Measurements from ENCODE around the gene LBHD2.
"Not testable (repeated sequence)": the region's sequence is repeated elsewhere in the genome, so short reads cannot be mapped to it uniquely, and the experiment has no call there.

LBHD2 gene

DNA sequence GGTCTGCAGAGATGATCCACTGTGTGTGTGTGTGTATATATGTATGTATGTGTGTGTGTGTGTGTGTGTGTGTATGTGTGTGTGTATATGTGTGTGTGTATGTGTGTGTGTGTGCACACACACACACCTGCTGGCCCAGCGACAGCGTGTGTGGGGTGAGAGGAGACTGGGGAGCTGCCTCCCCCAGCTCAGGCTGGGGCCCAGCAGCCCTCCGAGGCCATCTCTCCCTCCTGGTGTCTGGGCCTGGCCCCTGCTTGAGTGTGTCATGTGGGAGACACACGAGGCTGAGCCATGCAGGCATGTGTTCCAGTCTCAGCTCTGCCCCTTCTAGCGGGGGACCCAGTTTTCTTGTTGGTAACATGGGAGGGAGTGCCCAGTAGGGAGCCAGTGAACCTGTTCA is 29.3 kb downstream of the LBHD2 start:
- Histone ChIP-seq H3K9ac (ENCODE audit: low read depth, low read length) (no peak overlapping the region), H3K4me3 (ENCODE audit: low read depth, low read length) (no peak overlapping the region), H3K4me1 (ENCODE audit: control insufficient read depth, insufficient read depth, low read length) (peaks cover 5% of the 10 kb centered on the region), H3K9me3 (ENCODE audit: control insufficient read depth, insufficient read depth, low read length) (no peaks in the 10 kb centered on the region), H3K27me3 (ENCODE audit: control insufficient read depth, insufficient read depth, low read length) (no peaks in the 10 kb centered on the region), H3K36me3 (ENCODE audit: control insufficient read depth, insufficient read depth, low read length) (no peaks in the 10 kb centered on the region)

DNA sequence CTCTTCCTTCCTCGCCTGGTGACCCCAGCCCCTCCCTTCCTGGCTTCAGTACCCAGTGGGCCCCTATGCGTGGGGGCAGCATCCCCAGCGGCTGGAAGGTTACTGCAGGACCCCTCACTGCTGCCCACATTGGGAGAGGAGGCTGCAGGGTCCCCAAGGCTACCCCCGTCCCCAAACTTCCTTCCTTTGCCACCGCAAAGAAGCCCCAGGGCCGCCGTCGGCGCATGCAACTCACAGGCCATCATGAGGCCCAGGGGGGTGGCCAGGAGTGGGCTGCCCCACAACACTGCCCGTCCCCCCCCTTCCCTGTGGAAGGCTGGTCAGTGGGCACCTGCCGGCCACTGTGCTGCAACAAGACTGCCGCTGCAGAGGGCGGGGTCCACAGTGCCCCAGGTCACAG is 29.8 kb downstream of the LBHD2 start:
- Histone ChIP-seq H3K4me1 (ENCODE audit: control insufficient read depth, insufficient read depth, low read length) (peaks cover 2% of the 10 kb centered on the region), H3K4me3 (ENCODE audit: low read depth, low read length) (no peak overlapping the region), H3K9ac (ENCODE audit: low read depth, low read length) (no peak overlapping the region), H3K36me3 (ENCODE audit: control insufficient read depth, insufficient read depth, low read length) (no peaks in the 10 kb centered on the region), H3K27me3 (ENCODE audit: control insufficient read depth, insufficient read depth, low read length) (no peaks in the 10 kb centered on the region), H3K9me3 (ENCODE audit: control insufficient read depth, insufficient read depth, low read length) (no peaks in the 10 kb centered on the region)

DNA sequence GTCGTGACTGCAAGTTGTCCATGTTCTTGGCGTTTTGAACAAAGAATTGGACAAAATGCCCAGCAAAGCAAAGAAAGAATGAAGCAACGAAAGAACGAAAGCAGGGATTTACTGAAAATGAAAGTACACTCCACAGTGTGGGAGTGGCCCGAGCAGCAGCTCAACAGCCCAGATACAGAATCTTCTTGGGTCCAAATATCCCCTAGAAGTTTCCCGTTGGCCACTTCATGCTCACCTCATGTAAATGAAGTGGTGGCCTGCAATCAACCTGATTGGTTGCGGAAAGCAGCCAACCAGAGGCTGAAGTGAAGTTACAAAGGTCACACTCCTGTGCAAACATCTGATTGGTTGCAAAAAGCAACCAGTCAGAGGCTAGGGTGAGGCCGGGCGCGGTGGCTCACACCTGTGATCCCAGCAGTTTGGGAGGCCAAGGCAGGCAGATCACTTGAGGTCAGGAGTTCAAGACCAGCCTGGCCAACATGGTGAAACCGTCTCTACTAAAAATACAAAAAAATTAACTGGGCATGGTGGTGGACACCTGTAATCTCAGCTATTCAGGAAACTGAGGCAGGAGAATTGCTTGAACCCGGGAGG is 31.2 kb downstream of the LBHD2 start:
- not testable (repeated sequence) for H3K36me3 ChIP-seq (ENCODE audit: control insufficient read depth, insufficient read depth, low read length); H3K4me3 ChIP-seq (ENCODE audit: low read depth, low read length); H3K4me1 ChIP-seq (ENCODE audit: control insufficient read depth, insufficient read depth, low read length); H3K9ac ChIP-seq (ENCODE audit: low read depth, low read length); H3K27me3 ChIP-seq (ENCODE audit: control insufficient read depth, insufficient read depth, low read length); H3K9me3 ChIP-seq (ENCODE audit: control insufficient read depth, insufficient read depth, low read length)

DNA sequence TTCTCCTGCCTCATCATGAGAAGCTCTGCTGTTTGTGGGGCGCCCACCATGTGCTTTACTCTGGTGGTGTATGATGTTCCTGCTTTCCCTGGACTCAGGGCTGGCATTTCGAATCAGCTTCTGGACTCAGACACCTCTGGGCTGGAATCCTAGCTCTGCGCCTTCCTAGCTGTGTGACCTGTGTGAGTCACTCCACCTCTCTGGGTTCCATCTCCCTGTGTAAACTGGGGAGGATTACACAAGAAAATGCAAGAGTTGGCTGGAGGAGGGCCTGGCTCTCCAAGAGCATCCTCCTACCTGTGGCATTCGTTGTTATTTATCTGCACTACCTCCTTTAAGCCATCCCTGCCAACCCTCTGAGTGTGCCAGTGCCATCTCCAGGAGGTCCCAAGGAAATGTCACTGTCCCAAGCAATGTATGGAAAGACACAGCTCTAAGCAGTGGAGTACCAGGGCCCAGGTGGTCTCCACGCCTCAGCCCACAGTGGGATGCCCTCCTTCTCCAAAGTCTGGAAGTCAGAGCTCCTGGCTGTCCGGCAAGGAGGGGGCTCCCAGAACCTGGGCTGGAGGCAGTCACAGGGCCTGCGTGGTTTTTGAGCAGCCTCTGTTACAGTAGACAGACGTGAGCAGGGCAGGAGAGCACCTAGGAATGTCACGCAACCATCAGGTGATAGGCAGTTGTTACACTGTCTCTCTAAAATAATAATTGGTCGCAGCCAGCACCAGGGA is 32.0 kb downstream of the LBHD2 start:
- Histone ChIP-seq H3K4me1 (ENCODE audit: control insufficient read depth, insufficient read depth, low read length) (no peaks in the 10 kb centered on the region), H3K4me3 (ENCODE audit: low read depth, low read length) (no peak overlapping the region), H3K36me3 (ENCODE audit: control insufficient read depth, insufficient read depth, low read length) (no peaks in the 10 kb centered on the region), H3K9me3 (ENCODE audit: control insufficient read depth, insufficient read depth, low read length) (no peaks in the 10 kb centered on the region), H3K9ac (ENCODE audit: low read depth, low read length) (no peak overlapping the region), H3K27me3 (ENCODE audit: control insufficient read depth, insufficient read depth, low read length) (peaks cover 2% of the 10 kb centered on the region)

DNA sequence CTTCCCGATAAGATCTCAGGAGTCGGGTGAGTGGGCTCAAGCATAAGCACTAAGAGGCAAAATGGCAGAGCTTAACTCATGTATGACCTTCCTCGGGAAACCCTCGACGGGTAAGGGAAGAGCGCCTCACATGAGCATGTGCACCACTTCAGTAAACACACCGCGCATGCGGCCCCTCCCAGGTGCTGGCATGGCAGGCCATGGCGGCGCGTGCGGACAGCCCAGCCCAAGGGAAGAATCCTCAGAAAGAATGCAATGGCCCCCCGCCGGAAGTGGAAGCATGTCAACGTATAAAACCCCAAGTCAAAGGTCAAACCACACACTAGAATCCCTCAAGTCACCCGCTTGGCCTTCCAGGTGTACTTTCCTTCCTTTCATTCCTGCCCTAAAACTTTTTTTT is 32.6 kb downstream of the LBHD2 start:
- H3K9ac ChIP-seq (ENCODE audit: low read depth, low read length) = no peak overlapping the region
- H3K4me3 ChIP-seq (ENCODE audit: low read depth, low read length) = no peak overlapping the region
- no peaks in the 10 kb centered on the region for H3K36me3 ChIP-seq (ENCODE audit: control insufficient read depth, insufficient read depth, low read length)
- H3K27me3 ChIP-seq (ENCODE audit: control insufficient read depth, insufficient read depth, low read length) = peaks cover 2% of the 10 kb centered on the region
- no peaks in the 10 kb centered on the region for H3K4me1 ChIP-seq (ENCODE audit: control insufficient read depth, insufficient read depth, low read length)
- no peaks in the 10 kb centered on the region for H3K9me3 ChIP-seq (ENCODE audit: control insufficient read depth, insufficient read depth, low read length)

GRCh38 chr14:103117499-103117898 is 33.5 kb downstream of the LBHD2 start:
- H3K36me3 ChIP-seq (ENCODE audit: control insufficient read depth, insufficient read depth, low read length); H3K4me3 ChIP-seq (ENCODE audit: low read depth, low read length); H3K9ac ChIP-seq (ENCODE audit: low read depth, low read length); H3K27me3 ChIP-seq (ENCODE audit: control insufficient read depth, insufficient read depth, low read length); H3K4me1 ChIP-seq (ENCODE audit: control insufficient read depth, insufficient read depth, low read length); H3K9me3 ChIP-seq (ENCODE audit: control insufficient read depth, insufficient read depth, low read length): not testable (repeated sequence)

DNA sequence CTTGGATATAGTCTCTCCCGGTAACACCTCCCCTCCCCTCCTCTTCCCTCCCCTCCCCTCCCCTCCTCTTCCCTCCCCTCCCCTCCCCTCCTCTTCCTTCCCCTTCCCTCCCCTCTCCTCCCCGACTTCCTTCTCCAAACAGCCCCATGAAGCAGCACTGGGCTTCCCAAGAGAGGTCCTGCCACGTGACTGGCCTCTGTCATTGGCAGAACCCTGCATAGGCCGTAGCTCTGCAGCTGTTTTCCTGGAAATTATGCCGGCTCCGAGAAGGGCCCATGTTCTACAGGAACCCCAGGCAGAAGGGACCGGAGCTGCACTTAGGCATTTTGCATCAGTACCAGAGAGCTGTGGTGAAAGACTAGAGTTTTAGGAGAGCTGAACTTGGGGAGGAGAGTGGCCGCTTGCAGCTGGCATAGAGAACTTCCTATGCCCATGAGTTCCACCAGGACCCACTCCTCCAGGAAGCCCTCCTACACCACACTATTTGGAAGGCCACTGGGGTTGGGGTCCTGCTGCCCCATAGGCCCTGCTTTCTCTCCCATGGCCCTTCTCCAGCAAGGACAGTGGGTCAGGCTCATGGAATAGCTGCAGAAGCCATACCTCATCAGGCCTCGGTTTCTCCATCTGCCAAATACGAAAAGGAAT is 34.1 kb downstream of the LBHD2 start:
- H3K36me3 ChIP-seq (ENCODE audit: control insufficient read depth, insufficient read depth, low read length) = no peaks in the 10 kb centered on the region
- peaks cover 2% of the 10 kb centered on the region for H3K27me3 ChIP-seq (ENCODE audit: control insufficient read depth, insufficient read depth, low read length)
- no peak overlapping the region for H3K4me3 ChIP-seq (ENCODE audit: low read depth, low read length)
- no peaks in the 10 kb centered on the region for H3K9me3 ChIP-seq (ENCODE audit: control insufficient read depth, insufficient read depth, low read length)
- H3K4me1 ChIP-seq (ENCODE audit: control insufficient read depth, insufficient read depth, low read length) = peaks cover 3% of the 10 kb centered on the region
- no peak overlapping the region for H3K9ac ChIP-seq (ENCODE audit: low read depth, low read length)

DNA sequence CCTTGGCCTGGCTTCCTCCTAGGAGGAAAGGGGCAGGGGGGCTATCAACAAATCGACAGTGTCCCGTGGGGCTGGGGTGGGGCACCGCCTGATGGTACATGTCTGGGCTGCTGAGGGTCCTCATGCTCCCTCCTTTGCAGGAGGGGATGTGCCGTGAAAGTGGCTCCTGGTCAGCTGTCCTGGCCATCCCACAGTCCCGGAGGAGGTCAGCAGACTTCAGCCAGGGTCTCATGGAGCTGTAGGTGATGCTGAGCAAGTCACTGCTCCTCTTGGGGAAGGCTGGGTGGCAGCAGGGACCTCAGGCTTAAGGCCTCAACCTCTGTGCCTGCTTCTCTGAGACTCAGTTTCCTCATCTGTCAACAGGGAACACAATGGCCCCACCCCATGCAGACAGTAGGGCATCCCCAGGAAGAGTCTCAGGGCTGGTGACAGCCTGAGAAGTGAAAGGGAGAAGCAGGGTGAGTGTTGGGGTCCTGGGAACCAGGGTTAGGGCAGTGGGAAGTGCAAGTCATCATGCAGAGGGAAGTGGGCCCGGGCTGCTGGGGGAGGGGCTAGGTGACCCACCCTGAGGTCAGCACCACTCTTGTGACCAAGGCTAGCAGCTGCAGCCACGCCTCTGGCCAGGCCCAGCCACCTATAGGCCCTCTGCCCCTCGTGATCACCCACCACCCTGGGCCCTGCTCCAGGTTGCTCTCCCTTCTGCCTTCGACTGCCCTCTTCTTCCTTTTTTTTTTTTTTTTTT is 34.8 kb downstream of the LBHD2 start:
- Histone ChIP-seq H3K9me3 (ENCODE audit: control insufficient read depth, insufficient read depth, low read length) (no peaks in the 10 kb centered on the region), H3K4me1 (ENCODE audit: control insufficient read depth, insufficient read depth, low read length) (peaks cover 3% of the 10 kb centered on the region), H3K27me3 (ENCODE audit: control insufficient read depth, insufficient read depth, low read length) (peaks cover 2% of the 10 kb centered on the region), H3K4me3 (ENCODE audit: low read depth, low read length) (no peak overlapping the region), H3K36me3 (ENCODE audit: control insufficient read depth, insufficient read depth, low read length) (no peaks in the 10 kb centered on the region), H3K9ac (ENCODE audit: low read depth, low read length) (no peak overlapping the region)

DNA sequence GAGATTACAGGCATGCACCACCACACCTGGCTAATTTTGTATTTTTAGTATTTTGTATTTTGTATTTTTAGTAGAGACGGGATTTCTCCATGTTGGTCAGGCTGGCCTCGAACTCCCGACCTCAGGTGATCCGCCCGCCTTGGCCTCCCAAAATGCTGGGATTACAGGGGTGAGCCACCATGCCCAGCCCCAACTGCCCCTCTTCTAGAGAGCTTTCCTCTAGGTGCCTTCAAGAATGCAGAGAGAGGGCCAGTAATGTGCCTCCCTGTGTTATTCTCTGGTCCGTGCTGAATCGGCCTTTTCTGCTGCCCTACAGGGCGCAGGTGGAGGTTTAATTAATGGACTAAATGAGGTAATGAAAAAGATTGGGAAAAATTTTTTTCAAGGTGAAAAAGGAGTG is 35.5 kb downstream of the LBHD2 start:
- H3K9me3 ChIP-seq (ENCODE audit: control insufficient read depth, insufficient read depth, low read length); H3K27me3 ChIP-seq (ENCODE audit: control insufficient read depth, insufficient read depth, low read length); H3K4me1 ChIP-seq (ENCODE audit: control insufficient read depth, insufficient read depth, low read length); H3K4me3 ChIP-seq (ENCODE audit: low read depth, low read length); H3K9ac ChIP-seq (ENCODE audit: low read depth, low read length); H3K36me3 ChIP-seq (ENCODE audit: control insufficient read depth, insufficient read depth, low read length): not testable (repeated sequence)

DNA sequence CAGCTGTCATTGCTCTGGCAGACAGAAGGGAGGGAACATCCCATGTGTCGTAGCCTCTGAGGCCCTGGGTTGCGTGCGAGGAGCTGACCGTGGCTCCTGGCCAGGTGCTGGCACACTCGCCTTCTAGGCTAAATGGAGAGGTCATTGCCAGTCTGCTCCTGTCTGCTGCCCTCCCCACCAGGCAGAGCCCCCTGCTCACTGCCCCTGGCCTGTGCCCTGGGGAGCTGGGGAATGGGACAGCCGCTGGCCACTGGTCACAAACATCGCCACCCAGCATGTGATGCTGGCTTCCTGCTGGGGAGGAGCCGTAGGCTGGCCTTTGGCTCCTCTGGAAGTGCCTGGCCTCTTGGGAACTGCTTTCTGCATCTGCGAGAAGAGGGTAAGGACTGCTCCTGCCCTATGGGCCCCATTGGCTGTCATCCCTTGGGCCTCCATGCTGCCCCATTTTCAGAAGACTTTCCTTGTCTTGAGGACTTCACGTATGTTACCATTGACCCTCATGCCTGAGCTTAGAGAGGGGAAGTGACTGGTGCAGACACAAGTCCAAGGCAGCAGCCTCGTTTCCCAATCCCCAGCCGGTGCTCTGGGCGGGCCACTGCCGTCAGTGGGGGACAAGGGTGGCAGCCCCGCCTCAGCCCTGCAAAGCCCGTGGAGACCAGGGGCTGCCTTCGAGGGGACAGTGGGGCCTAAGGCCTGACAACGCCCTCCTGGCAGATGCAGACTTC is 37.3 kb downstream of the LBHD2 start:
- Histone ChIP-seq H3K9me3 (ENCODE audit: control insufficient read depth, insufficient read depth, low read length) (no peaks in the 10 kb centered on the region), H3K36me3 (ENCODE audit: control insufficient read depth, insufficient read depth, low read length) (no peaks in the 10 kb centered on the region), H3K27me3 (ENCODE audit: control insufficient read depth, insufficient read depth, low read length) (peaks cover 16% of the 10 kb centered on the region), H3K4me1 (ENCODE audit: control insufficient read depth, insufficient read depth, low read length) (peaks cover 3% of the 10 kb centered on the region), H3K9ac (ENCODE audit: low read depth, low read length) (no peak overlapping the region), H3K4me3 (ENCODE audit: low read depth, low read length) (no peak overlapping the region)

GRCh38 chr14:103121846-103122584 is 38.0 kb downstream of the LBHD2 start:
- peaks cover 3% of the 10 kb centered on the region for H3K4me1 ChIP-seq (ENCODE audit: control insufficient read depth, insufficient read depth, low read length)
- no peaks in the 10 kb centered on the region for H3K36me3 ChIP-seq (ENCODE audit: control insufficient read depth, insufficient read depth, low read length)
- no peak overlapping the region for H3K9ac ChIP-seq (ENCODE audit: low read depth, low read length)
- peak overlapping the region; percentile 46 for H3K4me3 ChIP-seq (ENCODE audit: low read depth, low read length)
- H3K9me3 ChIP-seq (ENCODE audit: control insufficient read depth, insufficient read depth, low read length) = no peaks in the 10 kb centered on the region
- H3K27me3 ChIP-seq (ENCODE audit: control insufficient read depth, insufficient read depth, low read length) = peaks cover 18% of the 10 kb centered on the region
